AG08396 (cell line): ENCODE results near the gene OST4.
A peak's percentile ranks its signal among the peaks of the same experiment; 100 is the strongest.

Experiments
- DNase-seq: peaks from one replicate; pipeline ENCODE4 v3.0.0; 2012; ENCODE audit warnings: low spot score, mixed read lengths

OST4 gene

GRCh38 chr2:27053776-27054175 lies 17.7 kb downstream of the OST4 start:
- no peak for DNase-seq

DNA sequence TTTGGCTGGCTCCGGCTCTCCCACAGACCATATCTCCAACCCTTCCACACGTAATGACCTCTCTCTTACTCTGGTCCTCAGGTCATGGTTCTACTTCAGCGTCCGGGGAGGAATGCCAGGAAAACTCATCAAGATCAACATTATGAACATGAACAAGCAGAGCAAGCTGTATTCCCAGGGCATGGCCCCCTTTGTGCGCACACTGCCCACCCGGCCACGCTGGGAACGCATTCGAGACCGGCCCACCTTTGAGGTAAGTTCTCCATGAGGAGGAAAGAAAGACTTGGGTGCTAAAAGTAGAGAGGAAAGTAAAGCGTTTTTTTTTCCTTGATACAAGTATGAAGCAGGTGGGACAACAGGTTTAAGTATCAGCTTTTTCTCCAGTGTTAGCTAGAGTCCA lies 18.1 kb downstream of the OST4 start:
- no peak for DNase-seq

GRCh38 chr2:27051902-27052645 lies 19.4 kb downstream of the OST4 start:
- peak; percentile 36 for DNase-seq

GRCh38 chr2:27050996-27051901 lies 20.2 kb downstream of the OST4 start, which contains the start of gene AGBL5:
Gene AGBL5, plus strand, starts transcription at chr2:27051668. Its CDS starts 1,291 bp downstream, at chr2:27052959.
- peak; percentile 100 for DNase-seq

DNA sequence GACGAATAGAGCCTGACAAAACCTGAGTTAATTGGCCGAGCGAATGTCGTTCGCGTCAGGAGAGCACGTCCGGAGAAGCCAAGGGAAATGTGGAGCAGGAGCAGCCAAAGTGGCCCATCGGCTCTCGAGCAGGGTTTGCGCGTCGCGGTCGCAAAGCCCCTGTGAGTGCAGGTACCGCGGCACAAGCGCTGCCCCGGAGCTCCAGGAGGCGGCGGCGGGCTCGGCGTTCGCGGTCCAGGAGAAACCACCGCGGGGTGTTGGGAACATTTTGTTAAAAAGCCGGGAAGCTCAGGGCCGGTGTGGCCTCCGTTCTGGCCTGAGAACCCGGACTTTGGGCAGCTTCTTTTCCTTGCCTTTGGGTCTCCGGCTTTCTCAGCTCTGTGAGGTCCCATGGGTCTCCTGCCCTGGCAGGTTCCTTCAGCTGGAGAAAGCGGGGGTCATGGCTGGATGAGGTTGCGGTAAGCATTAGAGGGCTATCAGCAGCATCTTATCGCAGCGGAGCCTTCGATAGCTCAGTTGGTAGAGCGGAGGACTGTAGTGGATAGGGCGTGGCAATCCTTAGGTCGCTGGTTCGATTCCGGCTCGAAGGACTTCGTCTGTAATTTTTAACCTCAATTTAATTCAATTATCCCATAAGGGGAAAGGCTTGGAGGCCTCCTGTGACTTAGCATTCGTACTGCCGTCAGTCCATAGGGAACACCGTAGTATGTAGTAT lies 21.0 kb downstream of the OST4 start:
- peak; percentile 94 for DNase-seq

DNA sequence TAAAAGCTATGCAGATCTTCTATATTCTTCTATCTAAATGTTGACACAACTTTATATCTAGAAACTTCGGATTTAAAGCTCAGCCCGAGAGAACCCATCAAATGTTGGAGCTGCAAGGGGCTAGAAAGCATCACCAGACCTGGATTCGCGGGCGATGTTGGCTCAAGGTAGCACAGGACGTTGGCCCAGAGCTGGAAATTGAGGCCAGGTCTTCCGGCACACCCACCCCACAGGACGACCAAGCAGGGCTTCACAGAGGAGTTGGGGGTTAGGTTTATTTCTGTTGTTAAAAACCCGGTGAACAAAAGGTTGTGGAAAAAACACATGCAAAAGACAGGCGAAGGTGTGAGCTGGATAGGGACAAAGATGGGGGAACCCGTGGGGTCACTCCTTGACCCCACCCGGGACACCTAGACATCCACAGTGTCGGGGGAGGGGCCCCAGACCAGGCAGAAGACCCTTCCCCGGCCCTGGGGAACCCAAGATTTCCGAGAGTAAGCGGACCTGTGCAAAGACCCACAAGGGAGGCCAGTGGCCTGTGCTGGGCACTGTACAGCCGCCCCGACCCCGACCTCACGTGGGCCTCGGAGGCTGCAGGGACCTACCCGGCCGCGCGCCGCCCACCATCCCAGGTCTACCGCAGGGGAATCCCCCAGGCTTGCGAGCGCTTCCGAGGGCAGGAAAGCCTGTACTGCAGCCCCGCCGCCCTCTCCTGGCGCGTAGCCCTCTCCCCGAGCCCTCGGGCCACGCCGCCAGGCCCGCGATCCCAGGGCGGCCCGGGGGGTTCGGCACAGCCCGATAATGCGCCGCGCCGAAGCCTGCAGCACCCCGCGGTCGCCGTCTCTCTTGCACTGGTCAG lies 21.8 kb downstream of the OST4 start:
- no peak for DNase-seq

DNA sequence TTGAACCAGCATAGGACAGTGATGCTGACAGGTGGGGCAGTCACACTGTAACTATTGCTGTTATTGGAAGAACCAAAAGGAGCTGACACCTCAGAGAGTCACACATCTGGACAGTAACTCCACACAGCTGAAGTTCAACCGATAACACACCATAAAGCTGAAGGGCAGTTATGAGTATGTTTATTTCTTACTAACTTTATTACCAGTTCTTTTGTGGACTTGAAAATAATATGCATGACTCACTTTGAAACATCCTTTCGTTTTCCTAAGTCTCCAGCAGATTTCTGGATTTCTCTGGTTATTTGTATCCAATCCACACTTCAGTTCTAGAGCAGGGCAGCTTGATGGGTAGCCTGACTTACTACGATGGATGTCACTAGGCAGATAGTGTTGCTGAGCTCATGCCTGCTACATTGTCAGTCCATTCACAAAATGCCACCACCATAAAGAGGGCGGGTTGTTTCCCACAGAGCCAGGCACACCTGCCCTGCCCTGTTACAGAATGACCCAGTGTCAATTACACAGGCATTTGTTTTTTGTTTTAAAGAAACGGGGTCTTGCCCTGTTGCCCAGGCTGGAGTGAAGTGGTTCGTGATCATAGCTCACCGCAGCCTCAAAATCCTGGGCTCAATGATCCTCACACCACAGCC lies 28.3 kb downstream of the OST4 start:
- peak; percentile 35 for DNase-seq

- DNase-seq: no peak
These were observed 29.2 kb downstream of the OST4 start for GRCh38 chr2:27042159-27042661.

DNA sequence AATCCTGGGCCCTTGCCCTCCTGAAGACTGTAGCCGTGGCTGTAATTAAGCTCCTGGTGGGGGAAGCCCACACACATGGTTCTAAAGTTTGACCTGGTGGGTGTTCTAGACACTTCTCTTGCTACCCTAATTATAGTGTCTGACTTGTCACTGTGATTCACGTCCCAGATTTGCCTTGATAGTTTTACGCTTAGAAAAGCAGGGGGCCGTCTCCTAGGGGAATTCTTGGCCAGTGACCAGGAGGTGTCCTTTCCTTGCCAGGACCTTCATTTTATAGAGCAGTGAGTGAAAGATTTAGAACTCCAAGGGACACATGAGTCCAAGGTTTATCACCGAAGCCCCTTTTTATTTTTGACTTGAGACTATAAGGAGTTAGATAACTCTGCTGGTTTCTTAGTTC lies 29.7 kb downstream of the OST4 start:
- no peak for DNase-seq

DNA sequence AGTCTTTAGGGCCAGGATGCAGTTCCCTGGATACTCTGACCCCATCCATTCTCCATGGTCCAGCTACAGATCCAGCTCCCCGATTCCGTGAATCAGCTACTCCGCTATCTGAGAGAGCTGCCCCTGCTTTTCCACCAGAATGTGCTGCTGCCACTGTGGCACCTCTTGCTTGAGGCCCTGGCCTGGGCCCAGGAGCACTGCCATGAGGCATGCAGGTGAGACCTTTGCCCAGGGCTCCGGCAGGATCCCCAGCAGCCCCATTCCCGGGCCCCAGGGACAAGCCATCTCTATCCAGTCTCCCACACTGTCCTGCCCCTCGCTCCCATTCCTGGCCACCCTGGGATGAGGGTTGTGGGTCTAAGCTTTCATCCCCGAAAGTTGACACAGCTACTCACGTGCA lies 31.2 kb downstream of the OST4 start:
- DNase-seq: no peak

GRCh38 chr2:27039871-27040270 lies 31.6 kb downstream of the OST4 start:
- DNase-seq: no peak

DNA sequence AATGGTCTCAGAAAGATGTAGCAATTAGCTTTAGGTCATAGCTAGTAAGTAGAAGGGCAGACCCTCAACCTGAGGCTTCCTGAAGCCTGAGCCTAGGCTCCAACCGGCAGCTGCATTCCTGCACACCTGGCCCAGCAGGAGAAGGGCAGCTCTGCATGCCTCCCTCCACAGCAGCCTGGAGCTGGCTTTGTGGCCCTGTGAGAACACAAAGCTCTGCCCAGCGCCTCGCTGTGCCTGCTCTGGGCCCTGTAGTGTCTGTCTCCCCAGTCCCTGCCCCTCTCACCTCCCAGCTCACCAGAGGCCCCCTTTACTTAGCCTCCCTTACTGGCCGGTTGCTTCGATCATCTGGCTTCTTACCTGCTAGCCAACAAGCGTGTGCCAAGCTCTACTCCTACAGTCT lies 32.0 kb downstream of the OST4 start:
- no peak for DNase-seq

GRCh38 chr2:27038631-27039339 lies 32.7 kb downstream of the OST4 start:
- no peak for DNase-seq

- DNase-seq: no peak
These were observed 33.4 kb downstream of the OST4 start for GRCh38 chr2:27038012-27038411.

- DNase-seq: no peak
These were observed 38.1 kb downstream of the OST4 start for GRCh38 chr2:27033253-27033852.

DNA sequence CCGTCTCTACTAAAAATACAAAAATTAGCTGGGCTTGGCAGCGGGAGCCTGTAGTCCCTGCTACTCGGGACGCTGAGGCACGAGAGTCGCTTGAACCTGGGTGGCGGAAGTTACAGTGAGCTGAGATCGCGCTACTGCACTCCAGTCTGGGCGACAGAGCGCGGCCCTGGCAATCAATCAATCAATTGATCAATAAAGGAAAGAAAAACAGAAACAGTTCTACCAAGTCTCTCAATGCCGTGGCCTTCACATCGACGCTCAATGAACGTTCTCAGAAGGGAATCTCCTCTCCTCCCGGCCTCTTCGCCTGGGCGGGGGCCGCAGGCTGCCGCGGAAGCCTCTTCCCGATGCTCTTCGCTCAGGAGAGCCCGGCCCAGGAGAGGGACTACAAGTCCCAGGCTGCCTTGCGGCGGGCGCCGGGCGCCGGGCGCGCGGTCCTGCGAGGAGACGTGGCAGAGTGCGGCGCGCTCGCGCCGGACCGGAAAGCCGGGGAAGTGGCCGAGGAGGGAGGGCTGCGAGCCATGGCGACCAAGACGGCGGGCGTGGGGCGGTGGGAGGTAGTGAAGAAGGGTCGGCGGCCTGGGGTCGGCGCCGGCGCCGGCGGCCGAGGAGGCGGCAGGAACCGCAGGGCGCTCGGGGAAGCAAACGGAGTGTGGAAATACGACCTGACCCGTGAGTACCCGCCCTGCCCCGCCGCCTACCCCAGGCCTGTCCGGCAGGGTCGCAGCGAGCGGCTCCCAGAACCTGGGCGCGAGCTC lies 38.8 kb downstream of the OST4 start, which contains the start of gene TMEM214:
Gene TMEM214, plus strand, starts transcription at position 471 of the 758 bp plus-strand sequence. Its CDS starts 51 bp downstream, at position 522.
- peak; percentile 97 for DNase-seq

DNA sequence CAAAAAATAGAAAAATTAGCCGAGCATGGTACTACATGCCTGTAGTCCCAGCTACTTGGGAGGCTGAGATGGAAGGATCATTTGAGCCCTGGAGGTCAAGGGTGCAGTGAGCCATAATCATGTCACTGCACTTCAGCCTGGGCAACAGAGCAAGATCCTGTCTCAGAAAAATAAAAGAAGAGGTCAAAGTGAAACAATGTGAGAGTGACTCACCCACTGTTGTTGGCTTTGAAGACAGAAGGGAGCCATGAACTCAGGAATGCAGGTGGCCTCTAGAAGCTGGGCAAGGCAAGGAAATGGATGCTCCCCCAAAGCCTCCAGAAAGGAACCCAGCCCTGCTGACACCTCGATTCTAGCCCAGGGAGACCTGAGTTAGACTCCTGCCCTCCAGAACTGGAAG lies 42.4 kb downstream of the OST4 start:
- no peak for DNase-seq

- DNase-seq: no peak
These were observed 44.2 kb downstream of the OST4 start for GRCh38 chr2:27027211-27027651.
